ENCODE results near the gene TMSB4X.
"Not testable (repeated sequence)": the region's sequence is repeated elsewhere in the genome, so short reads cannot be mapped to it uniquely, and the experiment has no call there.

TMSB4X gene

DNA sequence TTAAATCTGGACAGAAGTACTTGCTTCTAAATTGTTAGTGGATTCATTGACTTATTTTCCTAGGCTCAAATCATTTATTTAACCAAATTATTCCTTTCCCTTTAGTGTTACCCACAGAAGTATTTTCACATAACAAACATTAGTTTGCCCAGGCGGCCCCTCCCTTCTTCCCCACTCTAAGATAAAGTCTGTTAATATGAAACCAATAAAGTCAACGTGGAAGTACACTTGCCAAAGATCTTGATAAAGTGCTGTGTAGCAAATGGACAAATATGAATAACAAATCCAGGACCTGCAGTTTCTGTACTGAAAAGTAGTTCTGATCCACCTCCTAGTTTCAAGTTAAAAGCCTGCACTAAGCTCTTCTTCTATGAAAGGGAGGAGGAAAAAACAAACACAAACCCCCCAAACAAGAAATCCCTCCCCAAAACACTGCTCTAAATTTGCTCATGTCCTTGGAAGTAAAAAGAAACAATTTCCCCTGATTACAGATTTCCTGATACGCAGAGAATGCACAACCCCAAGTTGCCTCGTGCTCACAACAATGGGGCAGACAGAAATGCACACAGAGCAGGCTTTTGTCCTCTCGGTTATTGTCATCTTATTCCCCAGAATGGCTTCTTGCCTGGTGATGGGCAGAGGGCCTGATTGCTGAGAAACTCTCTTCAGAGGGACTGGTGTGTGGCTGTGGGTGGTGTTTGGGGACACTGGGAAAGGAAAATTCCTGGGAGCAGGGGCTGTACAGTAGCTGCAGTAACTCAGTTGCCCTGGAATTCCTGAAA, 23.2 kb downstream of the TMSB4X start:
- DNase-seq, result no peak

DNA sequence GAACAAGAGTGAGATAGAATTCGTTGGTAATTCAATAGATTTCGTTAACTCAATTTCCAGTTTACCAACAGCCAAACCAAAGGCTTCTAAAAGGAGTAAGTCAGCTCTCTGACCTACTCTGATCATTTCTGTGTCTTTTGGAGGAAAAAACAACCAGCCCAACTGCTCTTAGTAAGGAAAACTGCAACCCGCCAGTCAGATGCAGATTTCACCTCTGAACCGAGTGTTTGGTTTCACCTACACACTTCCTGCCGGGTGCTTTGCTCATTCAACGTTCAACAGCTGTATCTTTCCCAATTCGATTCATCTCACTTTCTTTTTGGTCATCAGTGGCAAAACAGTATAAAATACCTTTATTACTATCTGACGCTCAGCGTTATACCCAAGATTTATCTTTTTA, 24.5 kb downstream of the TMSB4X start:
- DNase-seq, result no peak

DNA sequence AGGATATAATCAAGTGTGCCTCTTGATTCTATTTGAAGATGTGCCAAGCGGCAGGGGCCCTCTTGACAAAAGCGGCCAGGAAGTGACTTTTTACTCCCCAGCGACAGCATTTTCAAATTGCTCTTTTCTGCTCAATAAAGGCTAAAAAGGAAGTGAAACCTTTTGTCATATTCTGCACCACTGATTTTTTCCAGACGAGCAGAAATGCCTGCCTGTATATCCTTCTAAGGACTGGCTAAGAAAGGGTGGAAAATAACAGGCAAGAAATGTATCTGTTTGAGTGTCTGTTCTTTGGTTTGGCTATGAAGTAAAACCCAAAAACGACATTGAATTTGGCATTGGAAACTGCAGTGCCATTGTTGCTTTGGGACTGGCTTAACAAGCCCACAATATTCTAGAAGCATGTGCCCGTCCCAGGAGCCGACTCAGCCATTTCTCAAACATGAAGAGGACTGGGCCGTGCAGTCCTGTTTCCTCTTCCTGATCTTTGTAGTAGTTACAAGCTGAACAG, 25.4 kb downstream of the TMSB4X start:
- no peak for DNase-seq

DNA sequence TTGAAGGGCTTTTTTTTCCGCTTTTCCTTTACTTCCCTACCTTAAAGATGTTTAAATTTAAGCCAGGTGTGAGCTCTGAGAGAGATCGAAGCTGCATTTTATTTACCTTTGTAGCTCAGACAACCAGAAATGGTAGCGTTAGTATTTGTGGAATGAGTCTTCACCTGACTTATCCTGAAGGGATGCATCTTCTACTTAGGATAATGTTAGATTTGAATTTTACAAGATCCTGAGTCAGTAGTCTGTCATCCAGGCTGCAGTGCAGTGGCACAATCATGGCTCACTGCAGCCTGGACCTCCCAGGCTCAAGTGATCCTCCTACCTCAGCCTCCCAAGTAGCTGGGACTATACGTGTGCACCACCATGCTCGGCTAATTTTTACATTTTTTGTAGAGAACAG, 26.2 kb downstream of the TMSB4X start:
- DNase-seq, result no peak

DNA sequence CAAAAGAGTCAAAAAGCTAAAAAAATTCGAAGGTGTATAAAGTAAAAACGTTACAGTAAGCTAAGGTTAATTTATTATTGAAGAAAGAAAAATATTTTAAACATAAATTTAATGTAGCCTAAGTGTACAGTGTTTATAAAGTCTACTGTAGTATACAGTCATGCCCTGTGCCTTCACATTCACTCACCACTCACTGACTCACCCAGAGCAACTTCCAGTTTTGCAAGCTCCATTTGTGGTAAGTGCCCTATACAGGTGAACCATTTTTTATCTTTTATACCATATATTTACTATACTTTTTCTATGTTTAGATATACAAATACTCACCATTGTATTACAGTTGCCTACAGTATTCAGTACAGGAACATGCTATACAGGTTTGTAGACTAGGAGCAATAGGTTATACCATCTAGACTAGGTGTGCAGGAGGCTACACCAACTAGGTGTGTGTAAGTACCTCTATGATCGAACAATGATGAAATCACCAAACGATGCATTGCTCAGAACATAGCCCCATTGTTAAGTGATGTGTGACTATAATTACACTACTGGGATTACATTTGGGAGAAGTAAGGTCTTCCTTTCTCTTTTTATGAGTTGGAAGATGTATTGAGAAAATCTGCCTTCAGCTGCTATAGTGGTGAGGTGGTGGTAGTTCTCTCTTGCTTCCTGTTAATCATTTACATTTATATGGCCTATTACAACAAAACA, 27.2 kb downstream of the TMSB4X start:
- DNase-seq, result no peak

DNA sequence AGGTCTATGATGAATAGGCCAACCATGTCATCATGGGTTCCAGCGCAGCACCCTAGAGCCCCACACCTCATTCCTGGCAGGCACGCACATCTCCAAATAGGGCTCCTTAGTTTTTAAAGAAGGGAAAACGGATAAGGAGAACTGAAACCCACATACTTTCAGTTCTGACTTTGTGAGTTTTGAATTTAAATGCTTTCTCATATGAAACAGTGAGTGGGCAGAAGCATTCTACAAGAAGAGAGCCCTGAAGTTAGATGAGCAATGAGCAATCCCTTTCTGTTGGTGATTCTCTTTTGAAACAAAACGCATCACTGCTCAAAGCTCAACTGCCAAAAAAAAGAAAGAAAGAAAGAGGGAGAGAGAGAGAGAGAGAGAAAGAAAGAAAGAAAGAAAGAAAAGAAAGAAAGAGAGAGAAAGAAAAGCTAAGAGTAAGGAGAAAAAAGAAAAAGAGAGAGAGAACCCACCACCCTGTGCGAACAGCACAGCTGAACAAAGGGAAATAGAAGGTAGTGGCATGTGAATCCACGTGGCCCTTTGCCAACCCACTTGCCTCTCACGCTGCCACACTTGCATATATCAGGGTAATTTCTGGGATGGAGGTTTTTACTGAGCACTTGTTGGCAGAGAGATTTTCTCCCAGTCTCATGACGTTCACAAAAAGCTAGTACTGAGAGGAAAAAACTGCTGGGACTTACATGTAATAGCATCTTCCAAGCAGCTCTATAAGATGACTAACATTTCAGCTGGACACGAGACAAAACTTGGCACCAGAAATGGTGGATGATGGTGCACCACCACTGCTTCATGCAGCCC, 31.0 kb downstream of the TMSB4X start:
- DNase-seq, result no peak

DNA sequence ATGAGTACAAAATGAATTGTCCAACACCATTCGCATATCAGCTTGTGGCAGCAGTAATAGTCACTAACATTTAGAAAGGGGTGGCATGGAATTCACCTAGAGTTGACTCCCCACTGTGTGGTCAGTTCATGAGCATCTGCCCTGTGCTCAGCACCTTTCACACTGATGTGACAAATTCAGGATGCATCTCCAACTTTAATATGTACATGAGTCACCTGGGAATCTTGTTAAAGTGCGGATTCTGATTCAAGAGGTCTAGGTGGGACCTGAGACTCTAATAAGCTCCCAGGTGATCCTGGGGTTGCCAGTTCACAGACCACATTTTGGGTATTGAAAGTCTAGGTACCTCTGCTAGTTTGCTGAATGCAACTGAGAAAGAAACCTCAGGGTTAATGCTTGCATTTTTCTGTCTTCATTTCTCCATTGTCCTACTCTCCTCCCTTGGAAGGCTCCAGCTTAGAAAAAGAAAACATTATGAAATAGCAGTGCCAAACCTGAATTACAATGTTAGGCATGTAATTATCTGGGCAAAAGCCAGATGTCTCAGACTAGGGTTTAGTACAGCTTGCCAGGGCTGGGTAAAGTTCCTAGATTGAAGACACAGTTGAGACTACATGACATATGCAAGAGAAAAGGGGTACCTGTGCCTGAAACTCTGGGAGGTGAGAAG, 32.7 kb downstream of the TMSB4X start:
- no peak for DNase-seq

DNA sequence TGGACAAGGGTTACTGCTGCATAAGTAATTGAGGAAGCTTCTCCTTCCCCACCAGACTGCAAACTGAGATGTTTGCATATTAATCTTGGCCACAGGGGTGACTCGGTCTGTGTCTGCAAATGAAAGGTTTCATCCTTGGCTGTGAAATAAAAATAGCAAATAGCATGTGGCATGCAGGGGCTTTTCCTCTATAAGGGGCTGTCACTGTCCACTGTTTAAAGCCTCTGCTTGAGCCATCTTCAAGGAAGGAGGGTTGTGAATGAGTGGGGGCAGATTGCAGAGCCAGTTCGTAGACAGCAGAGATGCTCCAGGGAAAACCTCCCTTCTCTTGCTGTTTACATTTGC, 33.3 kb downstream of the TMSB4X start:
- no peak for DNase-seq

DNA sequence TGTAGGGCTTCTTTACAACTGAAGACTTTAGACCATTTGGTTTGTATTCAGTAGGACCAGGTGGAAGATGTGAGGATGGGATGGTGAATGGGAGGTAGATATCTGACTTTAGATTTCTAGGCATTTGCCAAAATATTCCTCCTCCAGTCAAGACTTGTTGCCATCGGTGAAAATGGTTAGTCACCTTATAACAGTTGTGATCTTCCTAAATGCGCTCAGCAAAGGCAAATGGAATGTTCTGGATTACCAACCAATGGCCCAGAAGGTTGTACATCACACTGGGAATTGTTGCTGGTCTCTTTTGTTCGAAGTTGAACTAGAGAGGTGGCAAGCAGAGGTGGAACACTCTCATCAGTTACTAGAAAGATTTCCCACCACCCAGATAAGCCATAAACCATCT, 33.9 kb downstream of the TMSB4X start:
- no peak for DNase-seq

DNA sequence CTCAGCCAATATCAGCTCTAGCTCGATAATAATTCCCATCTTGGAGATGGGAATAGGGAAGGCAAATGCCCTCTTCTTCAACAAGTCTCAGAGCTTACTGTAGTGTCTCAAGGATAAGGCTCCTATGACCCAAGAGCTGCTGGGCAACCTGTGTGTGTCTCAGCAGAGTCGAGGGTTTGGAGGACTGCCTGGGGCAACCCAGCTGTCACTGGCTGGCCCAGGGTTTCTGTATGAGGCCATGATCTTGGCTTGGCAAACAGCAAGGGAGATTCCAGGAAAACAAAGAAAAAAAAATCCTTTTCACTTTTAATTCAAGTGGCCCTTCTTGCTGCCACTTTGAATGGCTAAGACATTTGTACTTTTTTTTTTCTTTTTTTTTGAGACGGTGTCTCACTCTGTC, 34.4 kb downstream of the TMSB4X start:
- no peak for DNase-seq

DNA sequence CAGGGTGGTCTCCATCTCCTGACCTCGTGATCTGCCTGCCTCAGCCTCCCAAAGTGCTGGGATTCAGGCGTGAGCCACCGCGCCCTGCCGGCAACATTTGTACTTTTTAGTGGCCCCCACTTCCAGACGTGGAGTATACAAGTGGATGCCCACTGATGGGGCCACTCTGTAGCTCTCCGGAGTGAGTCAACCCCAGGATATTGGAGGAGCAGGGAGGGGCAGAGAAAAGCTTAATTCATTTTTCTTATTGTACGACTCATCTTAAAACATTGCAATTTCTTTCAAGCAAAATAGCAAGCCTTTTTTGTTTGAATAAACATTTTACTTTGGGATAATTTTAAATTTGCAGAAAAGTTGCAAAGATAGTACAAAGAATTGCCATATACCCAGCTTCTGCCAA, 34.9 kb downstream of the TMSB4X start:
- DNase-seq, result no peak

DNA sequence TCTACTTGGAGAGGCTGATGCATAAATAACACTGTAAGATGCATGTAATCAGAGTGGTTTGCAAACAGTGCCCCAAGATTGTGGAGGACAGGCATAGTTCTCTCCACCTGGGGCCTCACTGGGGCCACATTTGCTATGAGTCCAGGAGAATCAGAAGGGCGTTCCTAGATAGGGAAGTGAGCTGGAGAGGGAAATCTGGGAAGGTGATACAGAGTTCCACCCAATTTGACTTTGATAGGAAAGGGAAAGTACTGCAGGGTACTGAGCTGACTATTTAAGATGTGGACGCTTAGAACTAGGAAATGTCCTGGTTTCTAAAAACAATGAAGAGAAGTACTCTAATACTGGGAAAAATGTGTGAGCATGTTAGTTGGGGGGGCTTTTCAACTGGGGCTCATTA, 35.6 kb downstream of the TMSB4X start:
- DNase-seq, result no peak

DNA sequence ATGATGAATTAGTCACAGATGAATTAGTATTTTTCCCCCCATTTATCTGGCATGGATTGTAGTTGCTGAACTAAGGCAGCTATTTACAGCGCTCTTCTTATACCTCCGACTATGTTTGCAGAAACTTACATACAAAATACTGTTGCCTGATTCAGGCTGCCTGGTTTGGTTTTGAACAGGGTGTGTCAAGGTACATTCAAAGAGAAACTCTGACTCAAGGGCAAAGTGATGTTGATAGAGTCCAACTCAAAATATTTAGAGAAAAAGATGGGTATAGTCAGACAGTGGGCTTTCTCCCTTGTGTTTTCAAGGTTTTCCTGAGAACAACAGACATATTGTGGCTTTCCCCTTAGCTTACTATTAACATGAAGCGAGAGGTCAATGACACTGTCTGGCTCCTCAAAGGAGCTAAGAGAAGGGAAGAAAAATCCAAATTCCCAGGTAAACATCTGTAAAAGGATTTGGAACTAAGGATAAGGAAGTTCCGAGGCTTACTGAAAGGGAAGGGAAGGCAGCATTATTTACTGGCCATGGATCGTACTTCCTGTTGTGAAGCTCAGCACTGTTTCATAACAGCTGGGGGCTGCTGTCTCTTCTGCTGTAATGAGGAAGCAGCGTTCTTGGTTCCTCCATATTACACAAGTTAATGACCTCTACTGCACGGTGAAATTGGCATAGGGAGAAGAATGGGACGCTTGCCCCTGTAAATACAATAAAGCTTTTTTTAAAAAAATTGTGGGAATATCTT, 38.6 kb downstream of the TMSB4X start:
- no peak for DNase-seq

DNA sequence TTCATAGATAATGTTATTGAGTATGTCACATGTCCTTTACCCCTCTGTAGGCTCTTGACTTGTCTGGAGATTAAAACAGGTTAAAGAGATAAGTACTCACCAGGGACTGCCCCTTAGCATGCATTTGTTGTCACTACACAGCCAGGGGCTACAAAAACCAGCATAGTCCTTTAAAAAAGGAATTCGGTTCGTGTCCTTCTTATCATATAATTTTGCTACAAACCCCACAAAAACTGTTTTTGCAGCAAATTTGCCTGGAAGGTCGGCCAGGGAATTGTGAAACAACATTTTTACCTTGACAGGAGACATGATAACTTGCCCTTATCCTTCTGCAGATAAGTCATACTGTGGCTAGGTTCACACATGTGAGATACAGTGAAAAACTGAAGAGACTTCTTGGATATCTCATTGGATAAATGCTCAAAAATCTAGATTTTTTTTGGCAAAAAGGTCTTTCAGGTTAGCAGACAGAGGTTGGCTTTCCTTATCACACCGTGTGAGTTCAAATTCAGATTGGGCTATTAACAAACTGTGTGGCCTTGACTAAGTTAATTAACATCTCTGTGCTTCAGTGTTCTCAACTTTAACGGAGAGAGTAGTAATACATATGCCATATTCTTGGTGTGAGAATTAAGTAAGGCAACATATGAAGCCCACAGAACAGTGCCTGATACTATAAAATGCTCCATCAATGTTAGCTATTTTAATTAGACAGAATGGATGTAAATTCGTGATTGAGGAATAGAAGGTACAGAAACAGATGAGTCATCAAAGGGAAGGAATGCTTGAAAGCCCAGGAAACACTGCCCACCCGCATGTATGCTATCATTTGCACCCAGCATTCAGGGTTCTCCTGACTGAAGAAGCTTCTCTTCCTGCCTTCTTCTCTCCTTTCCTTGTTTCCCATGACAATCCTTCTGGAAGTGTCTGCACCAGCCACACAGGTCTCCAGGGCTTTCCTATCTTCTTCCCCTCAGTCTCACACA, 39.5 kb downstream of the TMSB4X start:
- no peak for DNase-seq

DNA sequence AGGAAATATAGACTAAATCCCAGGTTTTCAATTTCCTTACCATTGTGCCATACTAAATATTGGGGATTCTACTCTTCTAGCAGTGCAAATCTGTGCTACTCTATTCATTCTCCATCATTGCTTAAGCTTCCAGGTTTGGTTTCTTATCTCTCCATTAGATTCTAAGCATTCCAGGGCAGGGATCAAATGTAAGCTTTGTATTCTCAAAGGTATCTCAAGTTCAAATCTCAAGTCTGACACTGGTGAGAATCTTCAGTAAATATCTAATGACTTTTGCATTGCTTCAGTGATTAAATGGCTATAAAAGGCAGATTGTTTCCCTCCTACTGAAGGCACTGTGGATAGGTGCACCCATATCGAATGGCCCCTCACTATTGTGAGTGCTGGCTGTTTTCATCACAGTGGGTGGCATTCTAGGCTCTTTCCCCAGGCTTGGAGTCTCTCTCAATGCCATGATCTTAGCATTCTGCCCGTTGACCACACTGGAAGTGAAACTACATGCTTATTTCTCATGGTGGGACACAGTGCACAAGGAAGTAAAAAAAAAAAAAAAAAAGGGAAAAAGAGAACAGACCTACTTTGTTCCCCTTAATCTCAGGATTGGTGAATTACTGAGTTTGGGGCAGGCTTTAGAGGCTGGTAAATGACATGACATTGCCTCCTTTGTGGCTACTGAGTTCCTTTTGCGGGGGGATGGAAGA, 40.8 kb downstream of the TMSB4X start:
- DNase-seq, result no peak

DNA sequence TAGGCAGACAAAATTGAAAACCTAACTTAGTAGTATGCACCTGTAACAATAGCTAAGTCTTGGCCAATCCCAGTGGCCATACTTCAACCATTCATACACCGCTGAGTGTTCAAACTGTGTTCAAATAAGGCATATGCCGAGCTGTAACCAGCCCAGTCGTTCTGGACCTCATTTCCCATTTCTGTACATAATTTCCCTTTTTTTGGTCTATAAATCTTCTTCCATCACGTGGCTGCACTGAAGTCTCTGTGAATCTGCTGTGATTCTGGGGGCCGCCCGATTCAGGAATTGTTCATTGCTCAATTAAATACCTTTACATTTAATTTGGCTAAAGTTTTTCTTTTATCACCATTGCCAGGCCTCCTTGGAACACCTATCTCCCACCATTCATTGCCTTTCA, 41.8 kb downstream of the TMSB4X start:
- DNase-seq, result not testable (repeated sequence)

DNA sequence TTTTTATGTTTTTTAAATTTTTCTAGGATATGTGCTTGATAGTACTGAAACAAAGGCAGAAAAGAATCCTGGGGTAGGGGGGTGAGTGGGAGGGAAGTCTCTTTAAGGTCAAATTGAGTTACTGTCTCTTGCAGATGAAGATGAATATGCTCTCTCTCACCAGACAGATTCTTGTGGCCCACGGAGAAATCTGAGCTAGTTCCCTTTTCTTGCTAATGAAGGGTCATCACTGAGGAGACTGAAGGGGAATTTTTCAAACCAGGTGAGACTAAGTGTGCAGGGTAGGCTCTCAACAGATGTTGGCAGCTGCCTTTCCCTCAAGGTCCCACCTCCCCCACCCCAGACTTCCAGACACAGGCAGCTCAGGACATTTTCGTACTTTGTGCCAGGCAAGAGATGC, 48.0 kb downstream of the TMSB4X start:
- no peak for DNase-seq

DNA sequence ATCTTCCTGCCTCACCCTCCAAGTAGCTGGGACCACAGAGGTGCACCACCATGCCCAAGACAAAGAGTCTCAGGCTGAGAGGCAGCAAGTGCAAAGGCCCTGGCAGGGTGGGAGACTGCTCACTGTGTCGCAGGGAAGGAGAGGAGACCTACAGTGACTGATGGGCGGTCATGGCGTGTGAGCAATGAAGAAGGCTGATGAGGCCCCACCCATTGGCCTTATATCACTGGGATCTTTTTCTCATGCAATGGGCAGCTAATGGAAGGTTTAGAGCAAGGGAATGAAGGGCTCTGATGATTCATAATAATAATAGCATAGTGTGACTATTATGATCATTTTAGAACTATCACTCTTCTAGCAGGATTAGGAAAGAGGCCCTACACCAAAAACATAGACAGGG, 48.7 kb downstream of the TMSB4X start:
- DNase-seq, result no peak

DNA sequence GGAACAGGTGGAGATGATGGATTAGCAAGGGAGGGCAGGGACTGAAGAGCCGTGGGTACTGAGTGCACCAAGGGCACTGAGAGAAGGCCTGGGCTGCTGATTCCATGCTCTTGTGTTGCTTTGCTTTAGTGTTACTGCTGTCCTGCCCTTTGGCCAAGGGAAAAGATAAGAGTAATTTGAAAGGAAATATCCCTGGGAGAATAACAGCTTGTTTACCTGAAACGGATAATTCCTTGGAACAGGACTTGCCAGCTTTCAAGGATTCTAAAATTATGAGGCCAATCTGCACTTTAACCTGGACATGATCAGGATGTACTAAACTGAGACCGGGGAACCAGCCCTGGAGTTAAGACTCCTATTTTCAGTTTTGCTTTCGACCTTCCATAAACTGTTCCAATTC, 49.1 kb downstream of the TMSB4X start:
- DNase-seq, result no peak

DNA sequence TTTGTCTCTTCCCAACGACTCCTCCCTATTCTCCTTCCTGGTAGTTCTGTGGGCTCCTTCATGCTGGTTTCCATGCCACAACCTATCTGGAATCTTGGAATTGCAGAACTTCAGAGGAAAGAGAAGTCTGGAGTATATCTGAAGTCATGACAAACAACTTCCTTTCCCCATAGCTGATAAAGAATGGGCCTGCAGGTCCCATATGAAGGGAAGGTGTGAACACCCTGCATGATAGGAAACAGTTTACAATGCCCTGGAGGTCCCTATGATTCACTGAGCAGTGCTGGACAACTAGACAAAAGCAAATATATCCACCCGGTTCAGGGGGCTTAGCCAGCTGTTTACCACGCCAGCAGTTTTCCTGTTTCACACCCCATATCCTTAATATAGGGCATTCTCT, 50.1 kb downstream of the TMSB4X start:
- no peak for DNase-seq
